HEK293 (cell line): ENCODE measurements around the gene TSHZ2.

Experiments used
- CTCF ChIA-PET: fragments of 350-600 bp; formaldehyde crosslinking; extraction: SDS; loops from one replicate; lab custom pipeline; 2021; ENCODE audit warnings: antibody characterized with exemption; lab: Yijun Ruan, JAX
- POLR2A ChIA-PET: fragments of 300-600 bp; formaldehyde crosslinking; extraction: SDS; loops from one replicate; lab custom pipeline; 2020; ENCODE audit warnings: antibody characterized with exemption, inconsistent platforms; lab: Yijun Ruan, JAX
- H3K27ac ChIP-seq: fragments of 200-500 bp; sonication (Bioruptor generic); 2 replicates; pipeline ENCODE4 v1.5.1; 2014; ENCODE audit warnings: low read depth, low read length, control low read depth, inconsistent platforms; ENCODE audit errors: extremely low read depth
- H3K36me3 ChIP-seq, 2 experiments: fragments of 200-500 bp in 1 of 2; sonication (Bioruptor generic) in 1 of 2; 1 replicate in 1 of 2; 2 replicates in 1 of 2; pipeline ENCODE4 v1.5.1; 2014 to 2017; ENCODE audit warnings: inconsistent platforms in 2 of 2, low read length in 2 of 2; ENCODE audit not compliant: control insufficient read depth in 2 of 2, insufficient read depth in 1 of 2
- H3K4me1 ChIP-seq: fragments of 200-500 bp; sonication (Bioruptor generic); 2 replicates; pipeline ENCODE4 v1.5.1; 2014; ENCODE audit warnings: mild to moderate bottlenecking, low read length, inconsistent platforms; ENCODE audit not compliant: control insufficient read depth, insufficient read depth
- H3K4me3 ChIP-seq: 2 replicates; pipeline ENCODE4 v1.5.1; 2011; ENCODE audit warnings: low read depth, mild to moderate bottlenecking, control low read depth, low read length, moderate library complexity
- H3K9me3 ChIP-seq: fragments of 200-500 bp; sonication (Bioruptor generic); 2 replicates; pipeline ENCODE4 v1.5.1; 2014; ENCODE audit warnings: low read depth, low read length, inconsistent platforms; ENCODE audit not compliant: control insufficient read depth, insufficient read depth
- MEIS1 ChIP-seq: sonication (generic); formaldehyde crosslinking; IDR thresholded peaks from 2 replicates; pipeline ENCODE4 v1.8.1; 2022; ENCODE audit warnings: missing genetic modification reagents, mild to moderate bottlenecking, borderline replicate concordance
- MYNN ChIP-seq: fragments of 450-650 bp; formaldehyde crosslinking; IDR thresholded peaks from 2 replicates; pipeline ENCODE4 v1.5.1; 2016; ENCODE audit warnings: missing biosample characterization, missing genetic modification characterization, borderline replicate concordance
- ZNF155 ChIP-seq: fragments of 450-650 bp; formaldehyde crosslinking; IDR thresholded peaks from 2 replicates; pipeline ENCODE4 v1.5.1; 2016; ENCODE audit warnings: missing biosample characterization, missing genetic modification characterization
- ZNF214 ChIP-seq: fragments of 450-650 bp; formaldehyde crosslinking; IDR thresholded peaks from 2 replicates; pipeline ENCODE4 v1.5.1; 2017; ENCODE audit warnings: missing biosample characterization, mild to moderate bottlenecking, missing genetic modification characterization, borderline replicate concordance
- ZNF366 ChIP-seq: fragments of 450-650 bp; formaldehyde crosslinking; conservative IDR thresholded peaks from 2 replicates; pipeline ENCODE4 v1.5.1; 2016; ENCODE audit warnings: missing biosample characterization, missing genetic modification characterization
- ZNF600 ChIP-seq: fragments of 450-650 bp; formaldehyde crosslinking; IDR thresholded peaks from 2 replicates; pipeline ENCODE4 v1.5.1; 2016; ENCODE audit warnings: missing biosample characterization, missing genetic modification characterization
- TF ChIP-seq, protein P1 (sequence below): fragments of 450-650 bp; formaldehyde crosslinking; IDR thresholded peaks from 2 replicates; pipeline ENCODE4 v1.5.1; 2016; ENCODE audit warnings: missing biosample characterization, missing genetic modification characterization
- TF ChIP-seq, protein P2 (sequence below): fragments of 450-650 bp; formaldehyde crosslinking; IDR thresholded peaks from 2 replicates; pipeline ENCODE4 v1.5.1; 2016; ENCODE audit warnings: missing biosample characterization, missing genetic modification characterization
- TF ChIP-seq, protein P3 (sequence below): fragments of 450-650 bp; formaldehyde crosslinking; IDR thresholded peaks from 2 replicates; pipeline ENCODE4 v1.5.1; 2016; ENCODE audit warnings: missing biosample characterization, missing genetic modification characterization
- TF ChIP-seq, protein P4 (sequence below): fragments of 450-650 bp; formaldehyde crosslinking; conservative IDR thresholded peaks from 2 replicates; pipeline ENCODE4 v1.5.1; 2016; ENCODE audit warnings: low read depth, missing biosample characterization, missing genetic modification characterization
- TF ChIP-seq, protein P5 (sequence below): fragments of 450-650 bp; formaldehyde crosslinking; optimal IDR thresholded peaks from 2 replicates; pipeline ENCODE3; 2016; ENCODE audit warnings: missing biosample characterization, mild to moderate bottlenecking, missing genetic modification characterization

Gene TSHZ2

DNA sequence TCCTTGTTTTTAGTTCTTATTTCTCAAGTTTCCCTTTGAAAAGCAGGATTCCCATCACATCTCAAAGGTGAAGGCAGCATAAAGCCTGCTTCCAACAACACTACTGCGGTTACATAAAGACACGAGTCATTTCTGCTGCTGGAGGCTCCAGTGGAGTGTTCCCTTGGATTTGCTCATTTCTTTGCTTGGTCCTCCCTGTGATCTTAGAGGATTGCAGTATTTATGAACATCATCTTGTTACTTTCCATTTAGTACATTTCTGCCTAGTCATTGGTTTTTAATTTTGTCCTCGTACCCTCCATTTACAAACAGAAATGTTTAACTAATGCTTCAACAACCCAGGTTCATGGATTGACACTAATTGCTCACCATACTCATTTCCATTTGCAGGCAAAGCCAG is 322.6 kb downstream of the TSHZ2 start (continued):
- TF ChIP-seq, protein P1, sequence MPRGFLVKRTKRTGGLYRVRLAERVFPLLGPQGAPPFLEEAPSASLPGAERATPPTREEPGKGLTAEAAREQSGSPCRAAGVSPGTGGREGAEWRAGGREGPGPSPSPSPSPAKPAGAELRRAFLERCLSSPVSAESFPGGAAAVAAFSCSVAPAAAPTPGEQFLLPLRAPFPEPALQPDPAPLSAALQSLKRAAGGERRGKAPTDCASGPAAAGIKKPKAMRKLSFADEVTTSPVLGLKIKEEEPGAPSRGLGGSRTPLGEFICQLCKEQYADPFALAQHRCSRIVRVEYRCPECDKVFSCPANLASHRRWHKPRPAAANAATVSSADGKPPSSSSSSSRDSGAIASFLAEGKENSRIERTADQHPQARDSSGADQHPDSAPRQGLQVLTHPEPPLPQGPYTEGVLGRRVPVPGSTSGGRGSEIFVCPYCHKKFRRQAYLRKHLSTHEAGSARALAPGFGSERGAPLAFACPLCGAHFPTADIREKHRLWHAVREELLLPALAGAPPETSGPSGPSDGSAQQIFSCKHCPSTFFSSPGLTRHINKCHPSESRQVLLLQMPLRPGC (tag by site-specific recombination): no peak

DNA sequence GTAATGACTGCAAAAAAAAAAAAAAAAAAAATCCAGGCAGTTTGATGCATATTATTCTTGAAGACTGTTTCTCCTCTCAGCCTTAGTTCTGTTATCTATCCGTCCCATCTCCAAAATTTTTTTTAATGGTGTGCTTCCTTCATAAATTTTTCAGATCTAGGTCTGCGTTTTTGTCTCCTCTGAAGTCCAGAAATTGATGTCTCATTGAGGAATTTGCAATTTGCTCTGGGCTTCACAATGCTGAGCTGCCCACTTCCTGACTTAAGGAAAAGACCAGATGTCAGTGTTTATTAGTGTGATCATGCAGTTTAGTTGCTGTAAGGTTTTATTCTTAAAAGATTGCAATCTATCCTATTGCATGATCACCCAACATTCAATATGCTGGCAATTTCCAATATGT is 323.9 kb downstream of the TSHZ2 start:
- no peak overlapping the region for H3K4me3 ChIP-seq

DNA sequence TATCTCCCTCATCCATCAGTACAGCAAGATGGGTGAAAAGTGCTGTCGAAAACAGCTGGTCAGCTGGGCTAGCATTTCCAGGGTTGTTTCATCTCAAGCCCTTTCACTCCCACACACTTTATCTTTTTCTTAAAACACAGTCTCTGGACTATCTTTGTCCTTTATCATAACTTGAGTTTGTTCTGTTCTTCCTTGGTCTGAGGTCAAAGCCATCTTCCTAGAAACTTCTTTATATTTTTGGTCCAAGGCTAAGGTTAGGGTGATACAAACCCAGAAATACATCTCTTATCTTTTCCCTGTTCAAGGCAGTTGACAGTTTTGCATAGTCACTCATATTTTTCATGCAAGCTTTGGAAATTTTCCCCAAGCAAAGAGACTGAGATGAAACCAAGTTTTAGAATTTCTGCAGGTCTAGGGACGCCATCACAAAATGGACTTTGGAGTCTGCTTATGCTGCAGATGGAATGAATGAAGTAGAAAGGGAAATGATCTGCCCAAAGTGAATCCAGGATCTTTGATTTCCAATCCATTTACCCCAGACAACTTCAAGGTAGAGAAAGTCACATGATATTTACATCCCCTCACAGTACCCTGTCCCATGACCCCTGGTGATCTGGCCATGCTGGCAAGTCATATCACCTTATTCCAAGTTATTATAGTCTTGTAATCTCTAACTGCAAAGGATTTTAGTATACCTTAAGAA is 324.4 kb downstream of the TSHZ2 start:
- no peak overlapping the region for H3K4me3 ChIP-seq
- CTCF ChIA-PET: interaction anchor here (0.6 to 0.8 kb wide), 2 partner anchors 173 to 643 kb away, joined by 4 to 6 read pairs; no protein-coding TSS in a partner anchor
- H3K4me1 ChIP-seq: no peaks in the 10 kb centered on the region
- H3K27ac ChIP-seq: no peak overlapping the region
- POLR2A ChIA-PET: interaction anchor here (0.7 kb wide), 1 partner anchor 34 kb away, joined by 7 read pairs; no protein-coding TSS in a partner anchor
- no peaks in the 10 kb centered on the region for H3K36me3 ChIP-seq
- TF ChIP-seq ZNF214 (tag by site-specific recombination) (no peak), ZNF600 (tag by site-specific recombination) (no peak), ZNF366 (no peak)
- TF ChIP-seq, protein P2, sequence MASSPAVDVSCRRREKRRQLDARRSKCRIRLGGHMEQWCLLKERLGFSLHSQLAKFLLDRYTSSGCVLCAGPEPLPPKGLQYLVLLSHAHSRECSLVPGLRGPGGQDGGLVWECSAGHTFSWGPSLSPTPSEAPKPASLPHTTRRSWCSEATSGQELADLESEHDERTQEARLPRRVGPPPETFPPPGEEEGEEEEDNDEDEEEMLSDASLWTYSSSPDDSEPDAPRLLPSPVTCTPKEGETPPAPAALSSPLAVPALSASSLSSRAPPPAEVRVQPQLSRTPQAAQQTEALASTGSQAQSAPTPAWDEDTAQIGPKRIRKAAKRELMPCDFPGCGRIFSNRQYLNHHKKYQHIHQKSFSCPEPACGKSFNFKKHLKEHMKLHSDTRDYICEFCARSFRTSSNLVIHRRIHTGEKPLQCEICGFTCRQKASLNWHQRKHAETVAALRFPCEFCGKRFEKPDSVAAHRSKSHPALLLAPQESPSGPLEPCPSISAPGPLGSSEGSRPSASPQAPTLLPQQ (tag by site-specific recombination): no peak
- no peaks in the 10 kb centered on the region for H3K9me3 ChIP-seq

More for the DNA sequence above, 323.9 kb downstream of the TSHZ2 start:
- TF ChIP-seq MEIS1: no peak
- TF ChIP-seq MYNN (tag by site-specific recombination): no peak
- TF ChIP-seq ZNF155 (tag by site-specific recombination): no peak
- TF ChIP-seq, protein P3, sequence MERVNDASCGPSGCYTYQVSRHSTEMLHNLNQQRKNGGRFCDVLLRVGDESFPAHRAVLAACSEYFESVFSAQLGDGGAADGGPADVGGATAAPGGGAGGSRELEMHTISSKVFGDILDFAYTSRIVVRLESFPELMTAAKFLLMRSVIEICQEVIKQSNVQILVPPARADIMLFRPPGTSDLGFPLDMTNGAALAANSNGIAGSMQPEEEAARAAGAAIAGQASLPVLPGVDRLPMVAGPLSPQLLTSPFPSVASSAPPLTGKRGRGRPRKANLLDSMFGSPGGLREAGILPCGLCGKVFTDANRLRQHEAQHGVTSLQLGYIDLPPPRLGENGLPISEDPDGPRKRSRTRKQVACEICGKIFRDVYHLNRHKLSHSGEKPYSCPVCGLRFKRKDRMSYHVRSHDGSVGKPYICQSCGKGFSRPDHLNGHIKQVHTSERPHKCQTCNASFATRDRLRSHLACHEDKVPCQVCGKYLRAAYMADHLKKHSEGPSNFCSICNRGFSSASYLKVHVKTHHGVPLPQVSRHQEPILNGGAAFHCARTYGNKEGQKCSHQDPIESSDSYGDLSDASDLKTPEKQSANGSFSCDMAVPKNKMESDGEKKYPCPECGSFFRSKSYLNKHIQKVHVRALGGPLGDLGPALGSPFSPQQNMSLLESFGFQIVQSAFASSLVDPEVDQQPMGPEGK (tag by site-specific recombination): no peak
- TF ChIP-seq, protein P4, sequence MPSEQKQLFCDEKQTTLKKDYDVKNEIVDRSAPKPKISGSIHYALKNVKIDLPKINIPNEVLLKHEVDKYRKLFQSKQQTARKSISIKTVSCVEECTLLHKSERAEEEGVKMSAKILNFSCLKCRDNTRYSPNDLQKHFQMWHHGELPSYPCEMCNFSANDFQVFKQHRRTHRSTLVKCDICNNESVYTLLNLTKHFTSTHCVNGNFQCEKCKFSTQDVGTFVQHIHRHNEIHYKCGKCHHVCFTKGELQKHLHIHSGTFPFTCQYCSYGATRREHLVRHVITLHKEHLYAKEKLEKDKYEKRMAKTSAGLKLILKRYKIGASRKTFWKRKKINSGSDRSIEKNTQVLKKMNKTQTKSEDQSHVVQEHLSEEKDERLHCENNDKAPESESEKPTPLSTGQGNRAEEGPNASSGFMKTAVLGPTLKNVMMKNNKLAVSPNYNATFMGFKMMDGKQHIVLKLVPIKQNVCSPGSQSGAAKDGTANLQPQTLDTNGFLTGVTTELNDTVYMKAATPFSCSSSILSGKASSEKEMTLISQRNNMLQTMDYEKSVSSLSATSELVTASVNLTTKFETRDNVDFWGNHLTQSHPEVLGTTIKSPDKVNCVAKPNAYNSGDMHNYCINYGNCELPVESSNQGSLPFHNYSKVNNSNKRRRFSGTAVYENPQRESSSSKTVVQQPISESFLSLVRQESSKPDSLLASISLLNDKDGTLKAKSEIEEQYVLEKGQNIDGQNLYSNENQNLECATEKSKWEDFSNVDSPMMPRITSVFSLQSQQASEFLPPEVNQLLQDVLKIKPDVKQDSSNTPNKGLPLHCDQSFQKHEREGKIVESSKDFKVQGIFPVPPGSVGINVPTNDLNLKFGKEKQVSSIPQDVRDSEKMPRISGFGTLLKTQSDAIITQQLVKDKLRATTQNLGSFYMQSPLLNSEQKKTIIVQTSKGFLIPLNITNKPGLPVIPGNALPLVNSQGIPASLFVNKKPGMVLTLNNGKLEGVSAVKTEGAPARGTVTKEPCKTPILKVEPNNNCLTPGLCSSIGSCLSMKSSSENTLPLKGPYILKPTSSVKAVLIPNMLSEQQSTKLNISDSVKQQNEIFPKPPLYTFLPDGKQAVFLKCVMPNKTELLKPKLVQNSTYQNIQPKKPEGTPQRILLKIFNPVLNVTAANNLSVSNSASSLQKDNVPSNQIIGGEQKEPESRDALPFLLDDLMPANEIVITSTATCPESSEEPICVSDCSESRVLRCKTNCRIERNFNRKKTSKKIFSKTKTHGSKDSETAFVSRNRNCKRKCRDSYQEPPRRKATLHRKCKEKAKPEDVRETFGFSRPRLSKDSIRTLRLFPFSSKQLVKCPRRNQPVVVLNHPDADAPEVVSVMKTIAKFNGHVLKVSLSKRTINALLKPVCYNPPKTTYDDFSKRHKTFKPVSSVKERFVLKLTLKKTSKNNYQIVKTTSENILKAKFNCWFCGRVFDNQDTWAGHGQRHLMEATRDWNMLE: no peak
- TF ChIP-seq, protein P5, sequence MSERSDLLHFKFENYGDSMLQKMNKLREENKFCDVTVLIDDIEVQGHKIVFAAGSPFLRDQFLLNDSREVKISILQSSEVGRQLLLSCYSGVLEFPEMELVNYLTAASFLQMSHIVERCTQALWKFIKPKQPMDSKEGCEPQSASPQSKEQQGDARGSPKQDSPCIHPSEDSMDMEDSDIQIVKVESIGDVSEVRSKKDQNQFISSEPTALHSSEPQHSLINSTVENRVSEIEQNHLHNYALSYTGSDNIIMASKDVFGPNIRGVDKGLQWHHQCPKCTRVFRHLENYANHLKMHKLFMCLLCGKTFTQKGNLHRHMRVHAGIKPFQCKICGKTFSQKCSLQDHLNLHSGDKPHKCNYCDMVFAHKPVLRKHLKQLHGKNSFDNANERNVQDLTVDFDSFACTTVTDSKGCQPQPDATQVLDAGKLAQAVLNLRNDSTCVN (tag by site-specific recombination): no peak
- ChIA-PET CTCF (interaction anchor here (0.6 to 0.8 kb wide), 3 partner anchors 39 to 644 kb away, joined by 4 to 6 read pairs (median 4); no protein-coding TSS in a partner anchor), POLR2A (interaction anchor here (0.7 kb wide), 1 partner anchor 33 kb away, joined by 7 read pairs; no protein-coding TSS in a partner anchor)
- Histone ChIP-seq H3K27ac (no peak overlapping the region), H3K36me3 (no peaks in the 10 kb centered on the region), H3K4me1 (no peaks in the 10 kb centered on the region), H3K9me3 (no peaks in the 10 kb centered on the region)
